GM10266 (cell line): ENCODE measurements around the gene SMCO3.
"Not testable (repeated sequence)": the region's sequence is repeated elsewhere in the genome, so short reads cannot be mapped to it uniquely, and the experiment has no call there.

Experiments used
- DNase-seq: peaks from one replicate; pipeline ENCODE4 v3.0.0; 2012; ENCODE audit errors: extremely low spot score
- TF ChIP-seq, protein P1 (sequence below): IDR thresholded peaks from 2 replicates; pipeline ENCODE4 v1.5.1; 2012; ENCODE audit warnings: mild to moderate bottlenecking, low read depth; ENCODE audit not compliant: control insufficient read depth, insufficient read depth; ENCODE audit errors: missing control alignments

SMCO3 gene

GRCh38 chr12:14765398-14765797, 48.6 kb downstream of the SMCO3 start:
- no peak for DNase-seq
- TF ChIP-seq, protein P1, sequence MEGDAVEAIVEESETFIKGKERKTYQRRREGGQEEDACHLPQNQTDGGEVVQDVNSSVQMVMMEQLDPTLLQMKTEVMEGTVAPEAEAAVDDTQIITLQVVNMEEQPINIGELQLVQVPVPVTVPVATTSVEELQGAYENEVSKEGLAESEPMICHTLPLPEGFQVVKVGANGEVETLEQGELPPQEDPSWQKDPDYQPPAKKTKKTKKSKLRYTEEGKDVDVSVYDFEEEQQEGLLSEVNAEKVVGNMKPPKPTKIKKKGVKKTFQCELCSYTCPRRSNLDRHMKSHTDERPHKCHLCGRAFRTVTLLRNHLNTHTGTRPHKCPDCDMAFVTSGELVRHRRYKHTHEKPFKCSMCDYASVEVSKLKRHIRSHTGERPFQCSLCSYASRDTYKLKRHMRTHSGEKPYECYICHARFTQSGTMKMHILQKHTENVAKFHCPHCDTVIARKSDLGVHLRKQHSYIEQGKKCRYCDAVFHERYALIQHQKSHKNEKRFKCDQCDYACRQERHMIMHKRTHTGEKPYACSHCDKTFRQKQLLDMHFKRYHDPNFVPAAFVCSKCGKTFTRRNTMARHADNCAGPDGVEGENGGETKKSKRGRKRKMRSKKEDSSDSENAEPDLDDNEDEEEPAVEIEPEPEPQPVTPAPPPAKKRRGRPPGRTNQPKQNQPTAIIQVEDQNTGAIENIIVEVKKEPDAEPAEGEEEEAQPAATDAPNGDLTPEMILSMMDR, result no peak

DNA sequence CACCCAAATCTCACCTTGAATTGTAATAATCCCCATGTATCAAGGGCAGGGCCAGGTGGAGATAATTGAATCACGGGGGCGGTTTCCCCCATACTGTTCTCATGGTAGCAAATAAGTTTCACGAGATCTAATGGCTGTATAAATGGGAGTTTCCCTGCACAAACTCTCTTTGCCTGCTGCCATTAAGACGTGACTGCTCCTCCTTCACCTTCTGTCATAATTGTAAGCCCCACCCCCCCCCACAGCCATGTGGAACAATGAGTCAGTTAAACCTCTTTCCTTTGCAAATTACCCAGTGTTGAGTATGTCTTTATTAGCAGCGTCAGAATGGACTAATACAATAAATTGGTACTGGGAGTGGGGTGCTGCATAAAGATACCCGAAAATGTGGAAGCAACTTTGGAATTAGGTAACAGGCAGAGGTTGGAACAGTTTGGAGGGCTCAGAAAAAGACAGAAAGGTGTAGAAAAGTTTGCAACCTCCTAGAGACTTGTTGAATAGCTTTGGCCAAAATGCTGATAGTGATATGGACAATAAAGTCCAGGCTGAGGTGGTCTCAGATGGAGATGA, 54.2 kb downstream of the SMCO3 start:
- not testable (repeated sequence) for DNase-seq

DNA sequence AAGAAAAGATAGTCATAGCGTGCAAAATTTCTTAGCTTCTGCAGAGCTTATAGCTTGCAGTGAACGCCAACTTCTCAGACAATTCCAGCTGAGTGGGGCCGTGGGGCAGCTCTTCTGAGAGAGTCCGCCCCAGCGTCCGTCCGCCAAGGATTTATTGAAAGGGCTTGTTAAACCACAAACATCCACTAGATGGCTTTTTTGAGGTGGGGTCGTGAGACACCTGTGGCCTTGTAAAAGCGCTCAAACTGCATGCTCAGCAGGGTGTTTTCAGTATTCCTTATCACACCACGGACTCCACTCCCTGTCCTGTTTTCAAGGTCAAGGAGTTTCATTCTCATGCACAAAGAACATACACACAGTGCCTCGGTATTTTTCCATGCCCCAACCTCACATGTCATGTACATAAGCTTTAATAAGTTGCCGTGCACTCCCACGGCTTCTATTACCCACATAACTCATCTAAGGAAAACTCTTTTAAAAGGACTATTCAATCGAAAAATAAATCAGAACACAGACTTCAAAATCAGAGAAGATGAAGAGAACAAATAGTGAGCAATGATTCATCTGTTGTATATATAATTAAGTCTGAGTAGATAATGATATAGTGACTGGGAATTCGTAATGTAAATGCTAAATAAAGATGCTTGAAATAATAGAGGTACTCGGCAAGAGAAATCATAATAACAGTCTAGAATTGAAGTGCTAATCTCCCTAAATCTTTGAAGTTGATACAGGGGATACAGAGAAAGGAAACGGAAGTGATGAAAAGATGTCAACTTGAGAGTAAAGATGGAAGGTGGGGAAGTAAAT, 57.4 kb downstream of the SMCO3 start:
- TF ChIP-seq, protein P1, result no peak
- DNase-seq, result no peak
